HG03354 (cell line): Measurements from ENCODE around the gene ASPG.

Experiments used
- ATAC-seq: cut with Tn5 transposase; IDR thresholded peaks from one replicate; pipeline ENCODE4 v1.9.1; 2021; ENCODE audit warnings: mild to moderate bottlenecking; ENCODE audit not compliant: unreplicated experiment, poor library complexity, severe bottlenecking

ASPG gene

DNA sequence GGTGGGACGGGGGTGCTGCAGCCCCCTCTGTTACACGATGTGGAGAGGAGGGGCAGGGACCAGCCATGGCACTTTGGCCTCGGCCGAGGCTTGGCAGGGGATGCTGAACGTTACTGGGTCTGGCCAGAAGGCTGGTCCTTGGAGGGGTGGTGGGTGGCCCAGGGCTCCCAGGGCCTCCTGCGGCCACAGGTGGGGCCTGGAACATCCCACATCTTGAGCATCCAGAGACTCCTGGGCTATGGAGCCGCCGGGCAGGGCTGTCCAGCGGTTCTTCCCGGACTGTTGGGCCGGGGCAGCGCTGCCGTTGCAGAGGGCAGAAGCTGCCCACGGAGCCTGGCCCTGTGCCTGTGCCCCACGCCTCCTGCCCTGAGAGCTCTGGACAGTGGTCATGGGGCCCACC is 68.7 kb downstream of the ASPG start:
- no peak for ATAC-seq

DNA sequence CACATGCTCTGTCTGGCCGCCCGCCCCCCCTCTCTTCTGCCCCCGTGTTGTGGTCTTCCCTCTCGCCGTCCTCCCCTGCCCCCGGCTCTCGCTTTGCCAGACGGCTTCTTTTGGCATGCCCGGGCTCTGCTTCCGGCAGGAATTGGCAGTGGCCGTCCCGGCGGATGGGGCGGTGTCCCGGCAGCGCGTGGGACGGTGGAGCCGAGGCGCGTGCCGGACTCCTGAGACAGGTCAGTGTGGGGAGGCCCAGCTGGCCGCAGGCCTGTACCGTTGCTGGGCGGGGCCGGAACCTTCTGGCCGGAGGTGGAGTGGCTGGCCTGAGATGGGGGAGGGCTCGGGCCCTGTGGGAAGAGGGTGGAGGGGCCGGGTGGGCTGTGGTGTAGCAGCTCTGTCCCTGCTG is 70.0 kb downstream of the ASPG start:
- no peak for ATAC-seq

DNA sequence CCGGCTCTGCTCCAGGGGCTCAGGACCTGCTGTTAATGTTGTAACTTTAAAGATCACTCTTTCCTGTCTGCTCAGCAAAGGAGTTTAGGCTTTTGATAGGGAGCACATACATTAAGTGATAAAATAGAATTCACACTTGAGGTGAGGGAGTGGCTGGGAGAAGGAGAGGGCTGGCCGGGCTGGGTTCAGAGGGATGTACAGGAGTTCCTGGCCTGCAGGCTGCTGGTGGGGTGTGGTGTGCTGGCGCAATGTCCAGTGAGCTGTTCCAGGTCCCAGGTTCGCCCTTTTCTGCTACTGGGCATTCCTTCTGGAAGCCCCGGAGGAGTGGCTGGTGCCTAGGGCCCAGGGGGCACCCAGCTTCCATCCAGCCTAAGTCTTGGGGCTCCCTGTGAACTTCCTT is 70.6 kb downstream of the ASPG start:
- no peak for ATAC-seq

DNA sequence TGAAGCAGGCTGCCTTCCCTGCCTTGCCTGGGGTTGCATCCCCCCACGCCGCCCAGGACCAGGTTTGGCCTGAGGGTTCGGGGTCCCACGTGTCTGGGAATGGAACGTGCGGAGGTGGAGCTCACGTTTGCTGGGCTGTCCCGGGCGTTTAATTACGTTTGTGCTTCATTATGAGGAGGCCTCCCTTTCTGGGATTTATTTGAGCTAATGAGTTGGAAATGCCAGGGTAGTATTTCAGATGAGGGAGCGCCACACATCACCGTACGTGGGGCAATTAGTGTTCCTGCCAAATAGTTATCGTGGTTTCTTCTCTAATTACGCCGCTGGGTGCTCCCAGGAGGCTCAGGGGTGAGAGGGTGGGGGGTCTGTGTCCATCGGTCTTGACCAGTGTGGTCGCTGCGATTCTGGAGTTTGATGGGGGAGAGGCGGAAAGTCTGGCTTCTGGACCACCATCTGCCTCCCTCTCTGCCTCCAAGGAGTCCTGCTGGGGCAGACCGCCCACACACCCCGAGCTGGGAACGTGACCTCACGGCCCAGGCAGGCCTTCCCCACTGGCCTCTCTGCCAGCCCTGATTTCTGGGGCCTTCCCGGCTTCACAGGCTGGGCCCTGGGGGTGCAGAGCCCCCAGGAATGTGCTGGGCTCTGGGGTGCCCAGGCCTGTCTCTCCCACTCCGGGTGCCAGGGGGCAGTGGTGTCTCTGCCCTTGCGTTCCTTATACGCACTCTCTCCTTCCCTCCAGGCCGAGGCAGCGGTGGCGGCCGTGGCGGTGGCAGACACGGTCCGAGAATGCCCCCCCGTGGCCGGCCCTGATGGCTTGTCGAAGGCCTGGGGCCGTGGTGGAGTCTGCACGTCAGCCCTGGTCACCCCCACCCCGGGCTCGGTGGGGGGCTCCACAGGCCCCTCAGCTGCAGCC is 71.8 kb downstream of the ASPG start:
- no peak for ATAC-seq

DNA sequence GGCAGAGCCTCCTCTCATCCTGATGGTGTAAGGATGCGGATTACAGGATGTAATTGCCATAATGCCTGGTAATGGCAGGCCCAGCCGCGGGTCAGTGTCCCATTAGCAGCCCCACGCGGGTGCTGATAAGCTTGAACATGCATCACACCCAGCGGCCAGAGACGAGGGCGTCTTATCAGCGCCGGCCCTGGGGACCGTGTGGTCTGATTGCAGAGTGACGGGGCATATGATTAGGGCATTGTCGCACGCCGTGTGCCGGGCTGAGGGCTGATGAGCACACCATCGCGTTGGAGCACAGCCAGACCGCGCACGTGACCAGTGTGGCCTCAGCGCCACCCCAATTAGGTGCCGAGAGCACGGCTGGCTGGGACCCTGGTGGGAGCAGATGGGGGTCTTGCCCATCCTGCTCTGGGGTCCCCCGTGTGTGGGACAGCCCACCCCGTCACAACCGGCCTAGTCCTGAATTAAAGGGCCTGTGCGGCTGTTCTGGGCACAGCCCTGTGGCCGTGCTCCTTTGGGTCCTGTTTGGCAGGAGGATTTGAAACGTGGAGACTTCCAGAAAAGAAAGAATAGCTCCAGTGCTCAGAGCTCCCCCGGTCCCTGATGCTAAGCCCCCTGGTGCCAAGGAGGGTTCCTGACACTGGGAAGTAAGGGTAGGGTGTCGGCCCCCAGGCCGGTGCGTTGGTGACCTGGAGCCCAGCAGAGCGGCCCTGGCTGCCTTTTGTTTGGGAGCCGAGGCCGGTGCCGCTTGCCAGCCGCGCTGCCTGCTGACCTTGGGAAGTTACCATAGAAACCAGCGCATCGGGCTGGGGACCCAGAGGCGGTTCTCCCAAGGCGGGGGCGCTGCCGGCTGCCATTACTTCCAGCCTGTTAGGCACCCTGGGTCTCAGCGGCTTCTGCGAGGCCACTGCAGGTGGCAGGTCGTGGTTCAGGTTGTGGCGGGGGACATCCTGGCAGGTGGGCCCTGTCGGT is 73.6 kb downstream of the ASPG start:
- no peak for ATAC-seq

DNA sequence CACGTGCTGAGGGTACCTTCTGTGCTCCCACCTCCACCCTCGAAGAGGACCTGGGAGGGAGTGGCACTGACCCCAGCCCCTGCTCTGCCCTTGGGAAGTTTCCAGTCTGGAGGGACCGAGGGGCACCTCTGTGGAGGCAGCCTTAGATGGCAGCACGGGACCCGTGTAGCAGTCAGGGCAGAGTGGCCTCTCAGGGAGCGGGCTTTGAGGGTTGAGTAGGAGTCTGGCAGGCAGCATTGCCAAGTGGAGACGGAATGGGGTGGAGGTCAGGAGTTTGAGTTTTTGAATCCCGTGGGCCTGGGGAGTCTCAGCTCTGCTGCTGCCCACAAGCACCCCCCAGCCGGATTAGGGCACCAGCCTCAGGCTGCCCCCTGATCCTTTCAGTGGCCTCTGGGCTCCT is 74.5 kb downstream of the ASPG start:
- no peak for ATAC-seq

DNA sequence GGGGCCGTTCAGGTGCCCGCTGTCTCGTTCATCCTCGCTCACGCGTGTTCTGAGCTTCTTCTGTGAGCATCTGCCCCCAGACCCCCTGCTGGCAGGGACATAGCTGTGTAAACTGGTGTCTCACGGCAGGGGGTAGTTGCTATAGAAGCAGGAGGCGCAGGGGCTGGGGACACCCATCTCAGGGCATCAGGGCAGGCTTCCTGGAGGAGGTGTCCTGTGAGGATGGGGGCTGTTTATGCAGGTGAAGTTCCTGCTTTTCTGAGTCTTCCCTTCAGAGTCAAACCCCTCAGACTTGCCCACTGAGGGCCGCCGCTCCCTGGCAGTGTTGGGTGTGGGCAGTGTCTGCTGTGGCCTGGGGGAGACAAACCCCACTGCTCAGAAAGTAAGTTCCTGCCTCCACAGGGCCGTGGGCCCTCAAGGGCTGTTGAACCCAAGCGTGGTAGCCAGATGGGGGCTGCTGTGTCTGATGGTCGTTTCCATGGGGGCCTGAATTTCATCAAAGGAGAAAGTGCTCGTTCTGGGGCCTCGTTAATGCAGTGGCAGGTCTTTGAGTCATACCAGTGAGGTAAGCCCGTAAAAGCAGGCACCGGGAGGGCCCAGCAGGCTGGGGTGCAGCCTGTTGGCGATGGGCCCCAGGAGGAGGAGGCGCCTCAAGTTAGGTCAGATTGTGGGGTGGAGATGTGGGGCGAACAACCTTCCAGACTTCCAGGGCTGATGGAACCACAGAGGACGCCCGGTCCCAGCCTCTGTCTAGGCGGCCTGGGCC is 76.3 kb downstream of the ASPG start:
- ATAC-seq: no peak

DNA sequence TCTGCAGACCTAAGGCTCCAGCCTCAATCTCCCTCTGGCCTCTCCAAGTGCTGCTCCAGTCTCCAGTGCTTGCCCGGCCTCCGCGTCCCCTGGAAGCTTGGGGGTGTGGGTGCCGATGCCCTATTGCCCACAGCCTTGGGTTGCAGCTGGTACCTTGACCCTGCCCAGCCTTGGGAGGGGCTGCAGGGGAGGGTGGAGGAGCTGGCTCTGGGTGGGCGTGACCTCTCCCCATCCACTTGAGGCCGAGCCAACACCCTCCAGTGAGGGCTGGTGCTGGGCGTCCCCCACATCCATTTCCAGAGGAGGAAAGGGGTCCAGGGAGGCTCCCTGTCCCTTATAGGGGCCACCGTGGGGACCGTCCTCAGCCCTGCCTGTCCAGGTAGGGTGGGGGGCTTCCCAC is 77.0 kb downstream of the ASPG start:
- no peak for ATAC-seq

DNA sequence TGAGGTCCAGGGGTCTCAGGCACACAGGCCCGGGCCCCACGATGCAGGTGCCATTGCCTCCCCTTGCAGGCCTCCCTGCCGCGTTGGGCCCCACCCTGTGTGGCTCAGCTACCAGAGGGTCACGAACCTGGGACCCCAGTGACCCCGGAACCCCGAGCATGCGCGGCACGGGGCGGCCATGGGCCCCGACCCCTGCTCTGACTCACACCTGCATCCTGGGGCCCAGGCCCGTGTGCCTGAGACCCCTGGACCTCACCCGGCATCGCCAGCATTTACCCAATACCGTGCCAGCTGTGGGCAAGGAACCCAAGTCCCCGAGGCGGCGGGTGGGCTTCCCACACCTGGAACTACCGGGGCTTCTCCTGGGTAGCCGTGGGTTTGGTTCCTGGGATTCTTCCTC is 78.0 kb downstream of the ASPG start:
- ATAC-seq: no peak

DNA sequence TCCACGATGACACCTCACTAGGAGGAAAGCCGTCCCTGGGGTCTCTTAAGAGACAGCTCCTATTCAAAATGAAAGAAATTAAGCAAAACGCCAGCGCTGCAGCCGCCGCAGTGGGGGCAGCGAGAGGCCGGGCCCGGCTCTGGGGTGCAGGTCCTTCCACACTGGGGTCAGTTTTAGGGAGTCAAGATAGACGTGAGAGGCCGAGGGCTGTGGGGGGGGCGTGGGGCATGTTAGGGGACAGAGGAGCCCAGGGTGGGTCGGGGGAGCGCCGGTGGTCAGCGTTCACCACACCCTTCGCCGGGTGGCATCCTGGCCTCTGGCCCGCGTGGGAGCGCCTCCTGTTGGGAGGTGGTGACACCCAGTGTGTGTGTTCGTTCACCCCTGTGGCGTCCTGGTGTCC is 78.5 kb downstream of the ASPG start:
- ATAC-seq: no peak

DNA sequence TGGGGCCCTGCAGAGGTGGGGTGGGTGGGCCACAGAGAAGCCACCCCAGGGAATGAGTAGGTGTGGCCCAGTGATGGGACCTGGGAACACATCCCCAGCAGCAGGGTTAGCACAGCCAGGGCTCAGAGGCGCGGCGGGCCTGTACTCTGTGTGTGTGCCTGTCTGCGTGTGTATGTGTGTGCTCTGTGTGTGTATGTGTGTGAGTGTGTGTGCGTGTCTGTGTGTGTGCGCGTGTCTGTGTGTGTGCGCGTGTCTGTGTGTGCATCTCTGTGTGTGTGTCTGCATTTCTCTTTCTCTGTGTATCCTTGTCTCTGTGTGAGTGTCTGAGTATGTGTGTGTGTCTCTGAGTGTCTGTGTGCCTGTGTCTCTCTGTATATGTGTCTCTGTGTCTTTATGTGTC is 79.0 kb downstream of the ASPG start:
- ATAC-seq: no peak
